Measurements from ENCODE around the gene GZMA.

Gene GZMA

DNA sequence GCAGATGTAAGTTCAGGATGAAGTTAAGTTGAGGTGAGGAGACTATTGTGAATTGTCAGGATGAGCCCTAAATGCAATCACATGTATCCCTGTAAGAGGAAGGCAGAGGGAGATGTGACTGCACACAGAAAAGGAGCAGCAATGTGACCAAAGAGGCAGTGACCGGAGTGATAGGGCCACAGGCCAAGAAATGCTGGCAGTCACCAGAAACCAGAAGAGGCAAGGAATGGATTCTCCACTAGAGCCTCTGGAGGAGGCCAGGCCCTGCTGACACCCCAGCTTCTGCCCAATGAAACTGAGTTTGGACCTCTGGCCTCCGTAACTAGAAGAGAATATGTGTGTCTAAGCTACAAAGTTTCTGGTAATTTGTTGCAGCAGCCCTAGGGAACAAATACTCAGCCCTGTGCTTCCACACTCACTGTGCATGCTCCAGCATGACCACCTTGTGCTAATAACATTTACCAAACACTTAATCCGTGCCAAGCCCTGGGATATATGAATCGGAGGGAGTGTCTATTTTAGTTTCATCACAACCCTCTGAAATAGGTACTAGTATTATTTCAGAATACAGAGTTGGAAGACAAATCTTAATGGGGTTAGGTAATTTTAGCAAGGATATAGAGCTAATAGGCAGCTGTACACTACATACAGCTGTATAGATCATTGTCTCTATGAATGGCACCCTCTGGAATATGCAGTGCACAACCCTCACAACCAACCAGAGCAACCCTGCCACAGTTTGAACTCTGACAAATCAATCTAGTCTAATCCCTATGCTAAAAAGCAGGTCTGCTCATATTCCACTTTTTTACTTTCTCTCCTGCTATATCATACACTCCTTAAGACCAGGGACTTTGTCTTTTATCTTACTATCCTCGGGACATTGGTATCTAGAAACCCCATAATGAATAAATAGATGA lies 49.7 kb downstream of the GZMA start:
- H3K27me3 Mint-ChIP-seq (ENCODE audit: low read depth) = peaks cover 33% of the 10 kb centered on the region
- H3K27ac Mint-ChIP-seq = no peak overlapping the region
- no peak overlapping the region for H3K4me3 Mint-ChIP-seq
- no peaks in the 10 kb centered on the region for H3K9me3 Mint-ChIP-seq
- no peak for TF ChIP-seq CTCF (IDR thresholded peaks at IDR 0.05; ENCODE audit: unreplicated experiment in 3 of 3)
- H3K36me3 Mint-ChIP-seq (ENCODE audit: low read depth) = no peaks in the 10 kb centered on the region
- H3K4me1 Mint-ChIP-seq = no peaks in the 10 kb centered on the region

- Mint-ChIP-seq H3K27me3 (ENCODE audit: low read depth) (peaks cover 30% of the 10 kb centered on the region), H3K4me3 (peak overlapping the region in 1 of 3 experiments; percentile 6), H3K27ac (no peak overlapping the region), H3K4me1 (no peaks in the 10 kb centered on the region), H3K9me3 (no peaks in the 10 kb centered on the region), H3K36me3 (ENCODE audit: low read depth) (no peaks in the 10 kb centered on the region)
- no peak for TF ChIP-seq CTCF (IDR thresholded peaks at IDR 0.05; ENCODE audit: unreplicated experiment in 3 of 3)
Measured at GRCh38 chr5:55154873-55155272, 52.4 kb downstream of the GZMA start.

Data from nephron (organoid).